ENCODE results near the gene TLR6. TPM values are rescaled to one million over a fixed set of nuclear protein-coding genes. Genes with fewer than 3 reads are reported as not detected.

TLR6 gene
- polyA plus RNA-seq, 1 experiment, result 3.7 TPM

DNA sequence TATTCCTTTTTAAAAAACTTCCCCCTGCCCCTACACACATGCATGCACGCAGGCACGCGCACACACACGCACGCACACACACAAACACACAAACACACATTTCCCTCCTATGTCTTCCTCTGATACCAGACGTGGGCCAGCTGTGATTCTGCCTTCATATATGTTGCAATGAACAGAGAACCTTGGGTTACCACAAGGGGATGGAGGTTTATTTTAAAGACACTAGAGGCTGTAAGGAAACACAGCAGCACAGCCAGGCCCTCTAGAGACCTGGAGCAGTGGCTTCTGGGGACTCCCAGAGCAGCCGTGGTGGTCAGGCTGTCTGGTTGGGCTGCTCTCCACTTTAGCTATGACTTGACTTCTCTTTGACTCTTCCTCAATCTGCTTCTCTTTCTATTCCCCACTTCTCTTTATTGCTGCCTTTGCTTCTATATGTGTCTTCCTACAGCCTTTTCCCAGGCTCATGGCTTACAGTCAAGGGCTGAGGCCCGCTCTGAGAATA lies 70.7 kb downstream of the TLR6 start:
- H3K4me3 ChIP-seq (ENCODE audit: low read depth, low read length), result no peak overlapping the region
- POLR2A ChIA-PET, result no interaction called here
- peaks cover 2% of the 10 kb centered on the region for H3K27me3 ChIP-seq (ENCODE audit: control insufficient read depth, insufficient read depth, low read length)
- no peak overlapping the region for H3K27ac ChIP-seq (ENCODE audit: low read depth, low read length)
- H3K9me3 ChIP-seq (ENCODE audit: control insufficient read depth, insufficient read depth, low read length), result no peaks in the 10 kb centered on the region
- DNase-seq (ENCODE audit: low read depth, low spot score), result no peak
- CTCF ChIA-PET, result interaction anchor here (1.0 to 4.8 kb wide), 5 partner anchors 9 to 607 kb away, joined by 3 to 89 read pairs (median 5); partner anchors contain the start of gene TLR1
- TF ChIP-seq CTCF (IDR thresholded peaks at IDR 0.05; ENCODE audit: low read depth, low read length), result no peak

GRCh38 chr4:38785041-38785790 lies 71.4 kb downstream of the TLR6 start:
- TF ChIP-seq CTCF (IDR thresholded peaks at IDR 0.05; ENCODE audit: low read depth, low read length), result no peak
- ChIA-PET POLR2A (no interaction called here), CTCF (interaction anchor here (1.0 to 4.8 kb wide), 5 partner anchors 10 to 606 kb away, joined by 3 to 89 read pairs (median 5); partner anchors contain the start of gene TLR1)
- no peak for DNase-seq (ENCODE audit: low read depth, low spot score)
- Histone ChIP-seq H3K9me3 (ENCODE audit: control insufficient read depth, insufficient read depth, low read length) (no peaks in the 10 kb centered on the region), H3K4me3 (ENCODE audit: low read depth, low read length) (no peak overlapping the region), H3K27ac (ENCODE audit: low read depth, low read length) (no peak overlapping the region), H3K27me3 (ENCODE audit: control insufficient read depth, insufficient read depth, low read length) (peaks cover under 1% of the 10 kb centered on the region)

GRCh38 chr4:38784141-38784540 lies 72.5 kb downstream of the TLR6 start:
- POLR2A ChIA-PET, result no interaction called here
- no peak overlapping the region for H3K4me3 ChIP-seq (ENCODE audit: low read depth, low read length)
- CTCF ChIA-PET, result interaction anchor here (0.6 to 4.8 kb wide), 6 partner anchors 15 to 738 kb away, joined by 3 to 89 read pairs (median 6); no protein-coding TSS in a partner anchor
- DNase-seq (ENCODE audit: low read depth, low spot score), result no peak
- no peaks in the 10 kb centered on the region for H3K9me3 ChIP-seq (ENCODE audit: control insufficient read depth, insufficient read depth, low read length)
- no peak for TF ChIP-seq CTCF (IDR thresholded peaks at IDR 0.05; ENCODE audit: low read depth, low read length)
- H3K27ac ChIP-seq (ENCODE audit: low read depth, low read length), result no peak overlapping the region
- peaks cover 4% of the 10 kb centered on the region for H3K27me3 ChIP-seq (ENCODE audit: control insufficient read depth, insufficient read depth, low read length)

DNA sequence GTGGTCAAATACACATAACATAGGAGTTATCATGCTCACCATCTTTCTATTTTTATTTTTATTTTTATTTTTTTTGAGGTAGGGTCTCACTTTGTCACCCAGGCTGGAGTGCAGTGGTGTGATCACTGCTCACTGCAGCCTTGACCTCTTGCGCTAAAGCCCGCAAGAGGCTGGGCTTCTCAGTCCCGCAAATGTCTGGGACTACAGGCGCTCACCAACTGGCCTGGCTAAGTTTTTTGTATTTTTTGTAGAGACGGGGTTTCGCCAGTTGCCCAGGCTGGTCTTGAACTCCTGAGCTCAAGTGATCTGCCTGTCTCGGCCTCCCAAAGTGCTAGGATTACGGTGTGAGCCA lies 73.5 kb downstream of the TLR6 start:
- CTCF ChIA-PET, result interaction anchor here (0.6 to 4.8 kb wide), 32 partner anchors 9 to 737 kb away, joined by 3 to 89 read pairs (median 5); partner anchors contain the start of gene TLR1
- Histone ChIP-seq H3K27ac (ENCODE audit: low read depth, low read length) (no peak overlapping the region), H3K9me3 (ENCODE audit: control insufficient read depth, insufficient read depth, low read length) (no peaks in the 10 kb centered on the region), H3K27me3 (ENCODE audit: control insufficient read depth, insufficient read depth, low read length) (peaks cover 4% of the 10 kb centered on the region), H3K4me3 (ENCODE audit: low read depth, low read length) (no peak overlapping the region)
- POLR2A ChIA-PET, result no interaction called here
- DNase-seq (ENCODE audit: low read depth, low spot score), result no peak
- no peak; the same call in 1 of the 2 replicates for TF ChIP-seq CTCF (IDR thresholded peaks at IDR 0.05; ENCODE audit: low read depth, low read length)
